Activated CD8-positive, alpha-beta memory T cell treated with anti-CD3 and anti-CD28 coated beads for 24 hours (primary cell): ENCODE measurements around the gene PSMD12.

Experiments used
- DNase-seq: peaks from one replicate; pipeline ENCODE4 v3.0.0-alpha.2; 2020

PSMD12 gene

DNA sequence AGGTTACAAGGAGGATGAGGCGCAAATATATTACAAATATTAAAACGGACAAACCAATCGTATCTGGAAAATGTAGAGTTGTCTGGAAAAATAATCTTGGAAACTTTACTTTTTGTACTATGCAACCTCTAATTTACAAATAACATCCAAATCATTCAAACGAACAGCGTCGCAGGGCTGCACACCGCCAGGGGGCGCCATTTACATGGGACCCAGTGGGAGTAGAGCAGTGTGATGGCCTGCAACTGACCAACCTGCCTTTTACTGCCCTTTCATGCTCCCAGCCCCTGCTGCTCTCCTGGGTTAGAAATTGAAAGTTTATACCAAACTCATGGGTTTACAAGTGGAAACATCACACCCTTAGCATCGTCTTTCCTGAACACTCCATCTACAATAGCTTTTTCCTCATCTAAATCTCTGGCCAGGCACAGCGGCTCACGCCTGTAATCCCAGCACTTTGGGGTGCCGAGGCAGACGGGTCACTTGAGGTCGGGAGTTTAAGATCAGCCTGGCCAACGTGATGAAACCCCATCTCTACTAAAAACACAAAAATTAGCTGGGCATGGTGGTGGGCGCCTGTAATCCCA is 20.7 kb upstream of the PSMD12 start:
- peak; percentile 89 for DNase-seq

GRCh38 chr17:67385122-67385988 is 19.0 kb upstream of the PSMD12 start:
- DNase-seq, result peak; percentile 47

GRCh38 chr17:67381929-67382257 is 15.5 kb upstream of the PSMD12 start:
- DNase-seq, result no peak

- peak; percentile 73 for DNase-seq
These were observed 12.9 kb upstream of the PSMD12 start for GRCh38 chr17:67379251-67379630.

DNA sequence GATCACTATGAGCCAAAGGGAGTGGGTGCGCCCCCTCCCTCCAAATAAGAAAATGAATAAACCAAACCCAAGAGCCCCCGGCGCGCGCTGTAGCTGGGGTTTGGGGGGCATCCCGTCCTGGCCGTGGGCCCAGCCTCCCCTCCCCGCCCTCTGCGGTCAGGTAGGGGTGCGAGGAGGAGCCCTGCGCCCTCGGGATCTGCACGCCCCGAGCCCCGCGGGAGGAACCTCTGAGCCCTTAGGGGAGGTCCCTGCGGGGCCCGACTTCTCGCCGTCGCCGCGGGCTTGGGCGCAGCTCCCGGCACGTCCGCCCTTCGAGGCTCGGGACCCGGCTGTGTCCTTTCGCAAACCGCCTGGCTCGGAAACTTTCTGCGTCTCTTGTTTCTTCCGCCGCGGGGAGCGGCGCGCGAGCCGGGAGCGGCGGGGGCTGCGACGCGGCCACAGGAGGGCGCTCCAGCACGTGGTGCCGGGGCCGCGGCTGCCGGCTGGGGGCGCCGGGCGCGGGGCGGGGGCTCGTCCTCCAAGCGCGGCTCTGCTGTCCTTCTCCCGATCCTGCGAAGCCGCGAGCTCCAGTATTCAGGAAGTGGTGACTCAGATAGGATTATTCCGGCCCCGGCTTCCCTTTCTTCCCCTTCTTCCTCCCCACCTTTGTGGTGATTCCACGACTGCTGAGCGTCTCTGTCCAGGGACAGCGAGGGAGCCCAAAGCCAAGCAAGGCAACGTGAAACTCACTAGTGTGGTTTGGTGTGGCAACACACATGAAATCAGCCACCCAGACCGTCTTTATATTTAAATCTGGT is 12.3 kb upstream of the PSMD12 start:
- DNase-seq, result peak; percentile 92

- peak; percentile 85 for DNase-seq
These were observed 11.4 kb upstream of the PSMD12 start for GRCh38 chr17:67377488-67378453.

DNA sequence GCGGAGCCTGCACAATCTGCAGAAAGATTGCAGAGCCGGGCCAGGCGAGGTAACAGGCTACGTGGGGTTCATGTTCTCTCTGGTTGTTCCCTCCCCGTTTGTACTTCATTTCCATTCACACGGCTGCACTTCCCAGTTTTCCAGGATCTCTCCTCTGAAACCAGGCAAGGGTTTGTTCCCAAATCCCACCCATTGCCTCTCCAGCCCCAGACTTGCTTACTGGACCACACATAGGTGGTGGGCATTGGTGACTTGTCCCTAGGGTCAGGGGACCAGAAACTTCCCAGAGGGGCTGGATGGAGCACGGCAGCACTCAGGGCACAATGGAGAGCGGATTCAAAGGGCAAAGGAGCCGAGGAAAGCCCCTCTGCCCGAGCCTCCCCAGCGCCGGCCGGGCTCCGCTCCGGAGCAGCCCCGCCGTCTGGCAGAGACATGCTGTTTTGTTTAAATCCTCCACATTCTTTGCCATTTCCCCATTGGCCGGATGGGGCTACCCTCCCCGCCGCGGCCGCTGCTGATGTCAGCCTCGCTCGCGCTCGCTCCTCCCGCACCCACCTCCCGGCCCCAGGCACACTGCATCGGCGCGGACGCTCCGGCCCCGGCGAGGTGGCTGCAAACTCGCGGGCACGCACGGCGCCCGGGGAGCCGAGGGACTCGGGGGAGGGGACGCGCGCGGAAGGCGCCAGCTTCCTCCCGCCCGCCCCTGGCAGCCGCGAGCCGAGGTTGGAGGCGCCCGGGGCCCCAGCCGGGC is 10.5 kb upstream of the PSMD12 start, which contains the start of gene PITPNC1:
TSS of gene PITPNC1 (plus strand) at position 545 of the 751 bp plus-strand sequence.
- peak; percentile 93 for DNase-seq

- no peak for DNase-seq
These were observed 10.0 kb upstream of the PSMD12 start for GRCh38 chr17:67376415-67376736.

DNA sequence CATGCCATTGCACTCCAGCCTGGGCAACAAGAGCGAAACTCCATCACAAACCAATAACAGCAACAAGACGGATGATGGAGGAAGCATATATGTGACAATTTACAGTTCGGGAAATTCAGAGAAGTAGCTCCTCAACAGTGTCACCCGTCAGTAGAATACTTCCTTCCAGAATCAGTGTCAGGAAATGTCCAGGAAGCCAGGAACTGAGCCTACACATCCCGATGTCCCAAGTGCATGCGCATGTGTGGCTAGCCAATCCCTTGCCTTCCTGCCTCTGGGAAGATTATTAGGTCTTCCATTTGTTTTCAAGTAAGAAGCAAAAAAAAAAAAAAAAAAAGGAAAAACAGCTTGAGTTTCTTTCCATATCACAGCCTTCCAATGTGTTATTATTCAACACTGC is 9.3 kb upstream of the PSMD12 start:
- no peak for DNase-seq

DNA sequence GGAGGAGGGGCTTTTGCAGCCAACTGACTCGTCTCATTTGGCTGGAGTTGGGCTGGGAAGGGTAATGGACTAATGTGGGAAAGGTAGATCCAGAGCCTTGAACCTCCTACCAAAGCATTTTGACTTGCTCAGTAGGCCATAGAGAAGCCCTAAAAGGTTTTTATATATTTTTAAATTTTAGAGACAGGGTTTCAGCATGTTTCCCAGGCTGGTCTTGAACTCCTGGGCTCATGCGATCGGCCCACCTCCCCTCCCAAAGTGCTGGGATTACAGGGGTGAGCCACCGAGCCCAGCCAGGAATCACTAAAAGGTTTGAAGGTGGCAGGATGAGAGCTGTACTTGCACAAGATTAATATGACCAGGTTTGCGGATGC is 8.7 kb upstream of the PSMD12 start:
- DNase-seq, result no peak

- DNase-seq, result peak; percentile 93
These were observed 8.1 kb upstream of the PSMD12 start for GRCh38 chr17:67374329-67375053.

- no peak for DNase-seq
These were observed 6.4 kb upstream of the PSMD12 start for GRCh38 chr17:67372751-67373150.

- DNase-seq, result no peak
These were observed 3.3 kb upstream of the PSMD12 start for GRCh38 chr17:67369676-67370075.

DNA sequence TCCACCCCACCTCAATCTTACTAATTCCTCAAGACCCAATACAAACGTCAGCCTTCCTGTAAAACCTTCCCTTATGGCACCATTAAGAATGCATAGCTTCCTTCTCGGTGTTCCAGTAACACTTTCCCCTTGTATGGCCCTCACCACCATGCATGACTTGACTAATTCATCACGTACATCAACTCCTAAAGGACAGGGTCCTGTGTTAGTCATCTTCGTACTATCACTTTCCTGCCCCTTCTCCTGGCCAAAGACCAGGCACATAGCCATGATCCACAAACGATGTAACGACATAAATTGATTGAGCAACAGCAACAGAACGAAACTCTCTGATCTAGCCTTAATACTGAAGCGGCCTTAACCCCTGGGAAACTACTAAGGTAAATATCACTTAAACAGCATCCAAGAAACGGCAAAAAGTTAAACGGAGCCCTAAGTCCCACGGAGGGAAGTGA is 612 bp downstream of the PSMD12 start:
- DNase-seq, result no peak

GRCh38 chr17:67364847-67365737 is 1.3 kb downstream of the PSMD12 start:
- DNase-seq, result no peak

DNA sequence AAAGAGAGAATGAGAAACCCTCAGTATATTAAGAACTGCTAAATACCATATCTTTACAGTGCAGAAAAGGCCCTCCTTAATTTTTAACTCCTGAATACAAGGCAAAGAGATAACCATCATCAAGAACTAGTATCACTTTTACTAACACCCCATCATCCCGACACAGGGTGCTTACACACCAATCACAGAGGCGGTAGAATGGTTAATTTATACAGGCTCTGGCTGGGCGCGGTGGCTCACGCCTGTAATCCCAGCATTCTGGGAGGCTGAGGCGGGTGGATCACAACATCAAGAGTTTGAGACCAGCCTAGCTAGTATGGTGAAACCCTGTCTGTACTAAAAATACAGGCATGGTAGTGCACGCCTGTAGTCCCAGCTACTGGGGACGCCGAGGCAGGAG is 4.2 kb downstream of the PSMD12 start:
- DNase-seq, result no peak

DNA sequence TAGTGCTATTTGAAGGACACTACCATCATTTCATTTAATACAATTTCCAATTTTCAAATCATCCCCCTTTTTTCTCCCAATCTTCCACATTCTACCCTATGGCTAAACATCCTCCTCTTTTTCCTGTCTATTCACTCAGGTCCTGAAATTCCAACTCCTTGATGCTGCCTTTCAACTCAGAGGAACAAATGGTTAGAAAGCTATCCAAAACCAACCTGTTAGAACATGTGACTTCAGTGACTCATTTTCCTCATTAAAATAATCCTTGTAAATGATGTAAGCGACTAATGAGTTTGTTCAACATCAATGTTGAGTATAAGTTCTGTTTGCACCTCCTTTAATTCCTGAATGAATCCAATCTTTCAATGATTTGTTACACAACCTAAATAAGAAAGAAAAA is 5.5 kb downstream of the PSMD12 start:
- DNase-seq, result no peak

- no peak for DNase-seq
These were observed 6.2 kb downstream of the PSMD12 start for GRCh38 chr17:67359960-67360791.

DNA sequence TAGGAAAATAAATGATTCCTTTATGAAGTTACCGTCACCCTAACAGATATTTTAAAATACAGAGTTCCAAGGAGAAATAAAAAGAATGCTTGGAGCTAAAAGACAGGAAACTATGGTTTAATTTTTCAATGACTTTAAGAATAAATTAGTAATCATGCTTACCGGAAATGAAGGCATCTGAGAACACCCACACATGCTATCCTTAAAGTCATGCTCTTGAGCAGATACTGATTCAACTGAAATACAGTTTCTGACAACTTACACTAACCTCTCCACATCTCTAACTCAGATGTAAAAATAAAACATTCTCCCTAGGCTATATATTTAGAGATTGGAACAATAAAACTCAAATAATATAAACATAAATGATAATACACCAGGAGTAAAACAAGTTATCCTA is 7.8 kb downstream of the PSMD12 start:
- no peak for DNase-seq
